SK-N-SH (cell line): ENCODE measurements around the gene ESPNL.

ENCODE experiments used
- JUND ChIP-seq: IDR thresholded peaks from 2 replicates; pipeline ENCODE4 v1.4.0; 2012
- NRF1 ChIP-seq: IDR thresholded peaks from 2 replicates; pipeline ENCODE4 v1.6.1; 2012; ENCODE audit warnings: low read depth, mild to moderate bottlenecking, low read length
- RAD21 ChIP-seq: IDR thresholded peaks from 2 replicates; pipeline ENCODE4 v1.6.1; 2012; ENCODE audit warnings: mild to moderate bottlenecking, low read length
- RCOR1 ChIP-seq: fragments of 150-350 bp; IDR thresholded peaks from 2 replicates; pipeline ENCODE4 v1.6.1; 2017; ENCODE audit warnings: antibody characterized with exemption, low read length
- SIN3A ChIP-seq: IDR thresholded peaks from 2 replicates; pipeline ENCODE4 v1.6.1; 2012; ENCODE audit warnings: low read depth, mild to moderate bottlenecking, low read length, moderate library complexity, borderline replicate concordance
- TCF12 ChIP-seq: IDR thresholded peaks from 2 replicates; pipeline ENCODE4 v1.4.0; 2012
- YY1 ChIP-seq: IDR thresholded peaks from 2 replicates; pipeline ENCODE4 v1.4.0; 2012; ENCODE audit warnings: low read depth, mild to moderate bottlenecking

DNA sequence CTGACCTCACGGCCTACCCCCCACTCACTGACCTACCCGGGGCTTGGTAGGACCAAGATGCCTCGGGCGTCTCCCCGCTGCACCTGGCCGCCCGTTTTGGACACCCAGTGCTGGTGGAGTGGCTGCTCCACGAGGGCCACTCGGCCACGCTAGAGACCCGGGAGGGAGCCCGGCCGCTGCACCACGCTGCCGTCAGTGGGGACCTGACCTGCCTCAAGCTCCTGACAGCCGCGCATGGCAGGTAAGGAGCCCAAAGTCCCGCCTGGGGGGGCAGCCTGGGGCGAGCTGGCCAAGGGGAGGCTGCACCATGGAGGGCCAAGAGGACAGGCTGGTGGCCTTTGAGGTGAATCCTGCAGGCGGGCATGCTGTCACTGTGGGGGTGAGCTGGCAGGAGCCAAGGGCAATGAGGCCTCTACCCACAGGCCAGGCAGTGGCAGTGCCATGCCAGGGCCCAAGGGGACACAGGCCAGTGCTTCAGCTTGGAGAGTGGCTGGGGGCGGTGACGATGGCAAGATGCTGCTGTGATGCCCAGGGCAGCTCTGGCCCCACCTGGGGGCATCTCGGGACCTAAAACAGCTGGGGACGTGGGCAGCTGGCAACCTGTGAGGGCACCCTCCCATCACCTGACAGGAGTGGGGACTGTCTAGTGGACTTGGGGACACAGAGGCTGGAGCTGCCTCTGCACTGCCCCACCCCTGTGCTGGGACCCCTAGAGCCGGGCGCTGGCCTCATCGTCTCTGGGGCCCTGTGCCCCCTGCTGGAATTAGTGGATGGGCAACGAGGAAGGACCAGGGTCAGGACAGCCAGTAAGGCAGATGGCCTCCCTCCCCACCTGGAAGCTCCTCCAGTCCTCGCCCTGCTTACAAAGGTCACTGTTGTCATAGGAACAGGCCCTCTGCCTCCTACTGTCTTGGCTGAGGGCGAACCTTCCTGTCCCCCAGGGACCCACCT, 2.0 kb downstream of the ESPNL start:
- no peak for TF ChIP-seq SIN3A
- no peak for TF ChIP-seq RAD21
- TF ChIP-seq JUND: no peak
- no peak for TF ChIP-seq NRF1
- TF ChIP-seq RCOR1: no peak
- TF ChIP-seq TCF12: no peak
- no peak for TF ChIP-seq YY1
